Measurements from ENCODE around the gene LRRC47. TPM values are rescaled to one million over a fixed set of nuclear protein-coding genes. Genes with fewer than 3 reads are reported as not detected.

Gene LRRC47
- total and polyA plus RNA-seq, 4 experiments from 2014 or later: 19.0 to 58.0 (median 47.1) TPM

- ChIA-PET CTCF (ENCODE audit: partially characterized antibody) (no interaction called here), POLR2A (ENCODE audit: partially characterized antibody) (no interaction called here)
- Mint-ChIP-seq H3K4me1 (no peaks in the 10 kb centered on the region), H3K27ac (no peak overlapping the region), H3K27me3 (no peaks in the 10 kb centered on the region), H3K36me3 (peaks cover 6 to 15% of the 10 kb centered on the region in 2 donors), H3K9me3 (no peaks in the 10 kb centered on the region), H3K4me3 (no peak overlapping the region)
- intact Hi-C loops (cut with micrococcal nuclease): no loop called here
- H3K4me3 ChIP-seq (ENCODE audit: low read length in 2 of 2): no peak overlapping the region
- H3K36me3 ChIP-seq (ENCODE audit: insufficient read depth, low read length): peaks cover 6% of the 10 kb centered on the region
- DNase-seq: no peak
- H3K27ac ChIP-seq (ENCODE audit: low read depth, low read length): no peak overlapping the region
- H3K9me3 ChIP-seq (ENCODE audit: control insufficient read depth in 1 of 2, low read length in 2 of 2): no peaks in the 10 kb centered on the region
- H3K4me1 ChIP-seq (ENCODE audit: insufficient read depth, low read length): no peaks in the 10 kb centered on the region
- no peaks in the 10 kb centered on the region for H3K27me3 ChIP-seq (ENCODE audit: insufficient read depth, low read length)
Observed at GRCh38 chr1:3735027-3735681, 61.1 kb downstream of the LRRC47 start.

DNA sequence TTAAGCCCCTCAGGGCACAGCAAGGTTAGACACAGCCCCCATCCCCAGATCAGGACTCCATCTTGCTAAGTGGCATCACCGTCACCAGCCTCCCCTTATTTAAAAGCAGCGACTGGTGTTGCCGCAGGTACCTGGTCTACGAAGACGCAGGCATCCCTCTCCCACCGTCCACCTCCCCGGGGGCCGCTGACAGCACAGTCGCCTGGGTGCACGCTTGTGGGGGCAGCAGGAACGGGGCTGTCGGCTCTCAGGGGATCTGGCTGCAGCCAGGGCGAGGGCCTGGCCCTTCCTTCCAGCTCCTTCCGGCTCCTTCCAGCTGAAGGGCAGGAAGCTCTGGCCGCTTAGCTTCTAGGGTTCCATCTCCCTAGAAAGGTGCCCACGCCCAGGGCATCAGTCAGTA is 61.7 kb downstream of the LRRC47 start:
- Histone ChIP-seq H3K4me3 (ENCODE audit: low read length in 2 of 2) (no peak overlapping the region), H3K4me1 (ENCODE audit: insufficient read depth, low read length) (no peaks in the 10 kb centered on the region), H3K27ac (ENCODE audit: low read depth, low read length) (no peak overlapping the region), H3K36me3 (ENCODE audit: insufficient read depth, low read length) (peaks cover 6% of the 10 kb centered on the region), H3K27me3 (ENCODE audit: insufficient read depth, low read length) (no peaks in the 10 kb centered on the region), H3K9me3 (ENCODE audit: control insufficient read depth in 1 of 2, low read length in 2 of 2) (no peaks in the 10 kb centered on the region)
- ChIA-PET POLR2A (ENCODE audit: partially characterized antibody) (no interaction called here), CTCF (ENCODE audit: partially characterized antibody) (no interaction called here)
- no peaks in the 10 kb centered on the region for H3K27me3 Mint-ChIP-seq
- H3K36me3 Mint-ChIP-seq: peaks cover 6 to 15% of the 10 kb centered on the region in 2 donors
- no peak overlapping the region for H3K27ac Mint-ChIP-seq
- no peaks in the 10 kb centered on the region for H3K4me1 Mint-ChIP-seq
- H3K4me3 Mint-ChIP-seq: no peak overlapping the region
- no peaks in the 10 kb centered on the region for H3K9me3 Mint-ChIP-seq
- no peak for DNase-seq
- intact Hi-C loops (cut with micrococcal nuclease): no loop called here

- peaks cover 1 to 2% of the 10 kb centered on the region in 2 donors for H3K27me3 Mint-ChIP-seq
- H3K27ac ChIP-seq (ENCODE audit: low read depth, low read length): no peak overlapping the region
- no peaks in the 10 kb centered on the region for H3K27me3 ChIP-seq (ENCODE audit: insufficient read depth, low read length)
- H3K9me3 ChIP-seq (ENCODE audit: control insufficient read depth in 1 of 2, low read length in 2 of 2): no peaks in the 10 kb centered on the region
- no peak overlapping the region for H3K4me3 ChIP-seq (ENCODE audit: low read length in 2 of 2)
- H3K27ac Mint-ChIP-seq: no peak overlapping the region
- H3K4me1 Mint-ChIP-seq: no peaks in the 10 kb centered on the region
- POLR2A ChIA-PET (ENCODE audit: partially characterized antibody): no interaction called here
- no peaks in the 10 kb centered on the region for H3K4me1 ChIP-seq (ENCODE audit: insufficient read depth, low read length)
- no peak overlapping the region for H3K4me3 Mint-ChIP-seq
- H3K9me3 Mint-ChIP-seq: no peaks in the 10 kb centered on the region
- no peak for DNase-seq
- H3K36me3 Mint-ChIP-seq: peaks cover 6 to 15% of the 10 kb centered on the region in 2 donors
- peaks cover 6% of the 10 kb centered on the region for H3K36me3 ChIP-seq (ENCODE audit: insufficient read depth, low read length)
- CTCF ChIA-PET (ENCODE audit: partially characterized antibody): interaction anchor here (0.8 kb wide), 1 partner anchor 10 kb away, joined by 4 read pairs; no protein-coding TSS in a partner anchor
- intact Hi-C loops (cut with micrococcal nuclease): no loop called here
Observed at GRCh38 chr1:3733883-3734589, 62.3 kb downstream of the LRRC47 start.

- H3K27me3 ChIP-seq (ENCODE audit: insufficient read depth, low read length): no peaks in the 10 kb centered on the region
- DNase-seq: no peak
- intact Hi-C loops (cut with micrococcal nuclease): no loop called here
- no peak overlapping the region for H3K27ac Mint-ChIP-seq
- no peaks in the 10 kb centered on the region for H3K4me1 Mint-ChIP-seq
- H3K4me3 ChIP-seq (ENCODE audit: low read length in 2 of 2): no peak overlapping the region
- H3K4me1 ChIP-seq (ENCODE audit: insufficient read depth, low read length): no peaks in the 10 kb centered on the region
- no peak overlapping the region for H3K27ac ChIP-seq (ENCODE audit: low read depth, low read length)
- H3K9me3 ChIP-seq (ENCODE audit: control insufficient read depth in 1 of 2, low read length in 2 of 2): no peaks in the 10 kb centered on the region
- H3K9me3 Mint-ChIP-seq: no peaks in the 10 kb centered on the region
- POLR2A ChIA-PET (ENCODE audit: partially characterized antibody): no interaction called here
- H3K36me3 ChIP-seq (ENCODE audit: insufficient read depth, low read length): peaks cover 6% of the 10 kb centered on the region
- H3K27me3 Mint-ChIP-seq: peaks cover 1 to 6% of the 10 kb centered on the region in 2 donors
- no peak overlapping the region for H3K4me3 Mint-ChIP-seq
- CTCF ChIA-PET (ENCODE audit: partially characterized antibody): interaction anchor here (0.8 kb wide), 1 partner anchor 9 kb away, joined by 4 read pairs; no protein-coding TSS in a partner anchor
- H3K36me3 Mint-ChIP-seq: peaks cover 6 to 15% of the 10 kb centered on the region in 2 donors
Observed at GRCh38 chr1:3733094-3733882, 63.0 kb downstream of the LRRC47 start.

DNA sequence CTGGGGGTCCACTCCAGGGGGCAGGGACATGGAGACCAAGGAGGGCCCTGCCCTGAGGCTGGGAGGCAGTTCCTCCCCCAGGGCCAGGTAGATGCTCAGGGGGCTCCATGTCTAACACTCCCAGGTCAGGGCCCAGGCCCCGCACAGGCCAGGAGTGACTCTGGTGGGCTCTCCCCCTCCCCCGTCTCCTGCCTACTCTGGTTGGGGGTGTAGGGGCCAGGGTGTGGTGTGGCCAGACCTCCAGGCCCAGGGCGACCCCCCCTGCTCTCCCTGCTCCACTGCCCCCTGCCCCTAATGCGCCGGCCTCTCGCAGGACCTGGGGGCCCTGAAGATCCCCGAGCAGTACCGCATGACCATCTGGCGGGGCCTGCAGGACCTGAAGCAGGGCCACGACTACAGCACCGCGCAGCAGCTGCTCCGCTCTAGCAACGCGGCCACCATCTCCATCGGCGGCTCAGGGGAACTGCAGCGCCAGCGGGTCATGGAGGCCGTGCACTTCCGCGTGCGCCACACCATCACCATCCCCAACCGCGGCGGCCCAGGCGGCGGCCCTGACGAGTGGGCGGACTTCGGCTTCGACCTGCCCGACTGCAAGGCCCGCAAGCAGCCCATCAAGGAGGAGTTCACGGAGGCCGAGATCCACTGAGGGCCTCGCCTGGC is 63.7 kb downstream of the LRRC47 start:
- Histone ChIP-seq H3K36me3 (ENCODE audit: insufficient read depth, low read length) (peaks cover 6% of the 10 kb centered on the region), H3K9me3 (ENCODE audit: control insufficient read depth in 1 of 2, low read length in 2 of 2) (no peaks in the 10 kb centered on the region), H3K4me1 (ENCODE audit: insufficient read depth, low read length) (no peaks in the 10 kb centered on the region), H3K4me3 (ENCODE audit: low read length in 2 of 2) (no peak overlapping the region), H3K27ac (ENCODE audit: low read depth, low read length) (no peak overlapping the region), H3K27me3 (ENCODE audit: insufficient read depth, low read length) (no peaks in the 10 kb centered on the region)
- no peaks in the 10 kb centered on the region for H3K9me3 Mint-ChIP-seq
- POLR2A ChIA-PET (ENCODE audit: partially characterized antibody): no interaction called here
- no peak overlapping the region for H3K27ac Mint-ChIP-seq
- peaks cover 1 to 6% of the 10 kb centered on the region in 2 donors for H3K27me3 Mint-ChIP-seq
- DNase-seq: no peak
- H3K36me3 Mint-ChIP-seq: peaks cover 6 to 15% of the 10 kb centered on the region in 2 donors
- intact Hi-C loops (cut with micrococcal nuclease): no loop called here
- no peaks in the 10 kb centered on the region for H3K4me1 Mint-ChIP-seq
- CTCF ChIA-PET (ENCODE audit: partially characterized antibody): no interaction called here
- no peak overlapping the region for H3K4me3 Mint-ChIP-seq

DNA sequence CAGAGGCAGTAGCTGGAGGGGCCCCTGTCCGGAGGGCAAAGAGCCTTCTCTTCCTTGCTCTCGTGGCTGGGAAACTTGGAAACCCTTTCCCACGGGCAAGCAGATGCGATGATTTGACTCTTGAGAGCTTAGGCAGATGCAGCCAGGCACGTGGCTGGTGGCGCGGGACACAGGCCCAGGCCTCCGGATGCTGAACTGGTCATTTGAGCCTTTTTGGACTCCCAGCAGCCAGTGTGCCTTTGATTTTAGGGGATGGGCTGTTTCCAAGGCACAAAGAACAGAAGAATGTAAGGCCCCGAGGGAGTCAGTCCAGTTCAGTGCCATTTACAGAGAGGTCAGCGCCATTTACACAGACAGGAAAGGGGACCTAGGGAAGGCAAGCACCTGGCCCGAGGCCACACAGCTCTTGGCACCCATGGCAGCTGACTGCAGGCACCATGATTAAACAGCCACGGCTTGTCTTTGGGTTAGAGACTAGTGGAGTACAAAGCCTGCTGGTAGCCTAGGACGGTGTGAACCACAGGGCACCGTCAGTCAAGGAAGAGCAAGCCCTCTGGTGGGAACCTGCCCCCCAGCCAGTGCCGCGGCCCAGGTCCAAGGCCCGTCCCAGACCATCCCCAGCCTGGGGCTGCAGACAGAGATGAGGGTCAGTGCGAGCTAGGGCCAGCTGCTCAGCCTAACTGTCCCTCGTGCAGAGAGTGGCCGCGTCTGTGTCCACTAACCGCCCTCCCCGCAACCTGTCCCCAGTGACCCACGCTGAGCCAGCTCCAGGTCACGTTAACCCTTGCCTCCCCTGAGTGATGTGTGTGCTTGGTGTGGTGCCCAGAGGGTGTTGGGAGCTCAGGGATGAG is 64.5 kb downstream of the LRRC47 start:
- H3K4me1 ChIP-seq (ENCODE audit: insufficient read depth, low read length): no peaks in the 10 kb centered on the region
- CTCF ChIA-PET (ENCODE audit: partially characterized antibody): no interaction called here
- no peak overlapping the region for H3K4me3 ChIP-seq (ENCODE audit: low read length in 2 of 2)
- H3K27me3 ChIP-seq (ENCODE audit: insufficient read depth, low read length): no peaks in the 10 kb centered on the region
- H3K9me3 Mint-ChIP-seq: no peaks in the 10 kb centered on the region
- no peak overlapping the region for H3K27ac Mint-ChIP-seq
- peaks cover under 1 to 9% of the 10 kb centered on the region in 2 donors for H3K36me3 Mint-ChIP-seq
- H3K4me1 Mint-ChIP-seq: no peaks in the 10 kb centered on the region
- H3K9me3 ChIP-seq (ENCODE audit: control insufficient read depth in 1 of 2, low read length in 2 of 2): no peaks in the 10 kb centered on the region
- intact Hi-C loops (cut with micrococcal nuclease): no loop called here
- H3K27me3 Mint-ChIP-seq: peaks cover 1 to 6% of the 10 kb centered on the region in 2 donors
- H3K27ac ChIP-seq (ENCODE audit: low read depth, low read length): no peak overlapping the region
- no peak for DNase-seq
- peaks cover 1% of the 10 kb centered on the region for H3K36me3 ChIP-seq (ENCODE audit: insufficient read depth, low read length)
- POLR2A ChIA-PET (ENCODE audit: partially characterized antibody): no interaction called here
- no peak overlapping the region for H3K4me3 Mint-ChIP-seq

Measured in CD4-positive, alpha-beta memory T cell (primary cell).